Measurements from ENCODE around the gene HDLBP.

GRCh38 chr2:241363426-241363825 lies 48.0 kb upstream of the HDLBP start:
- TF ChIP-seq POLR2A (IDR thresholded peaks at IDR 0.05) (no peak), CTCF (IDR thresholded peaks at IDR 0.05) (no peak)
